ENCODE measurements around the gene ZNF649.
"Not testable (repeated sequence)": the region's sequence is repeated elsewhere in the genome, so short reads cannot be mapped to it uniquely, and the experiment has no call there.

Gene ZNF649

GRCh38 chr19:51904331-51905165 is at the start of gene ZNF649:
ZNF649 (minus strand) TSS chr19:51905017; CDS start chr19:51900107, 4,910 bp downstream.
- Mint-ChIP-seq H3K4me3 (peak within 1 kb of the TSS; percentile 89), H3K36me3 (peaks cover 29% of the 10 kb centered on the region), H3K27ac (peak within 1 kb of the TSS; percentile 97), H3K4me1 (peaks cover 21% of the 10 kb centered on the region), H3K9me3 (peaks cover 19% of the 10 kb centered on the region)
- ATAC-seq: peak; percentile 98
- DNase-seq (ENCODE audit: low spot score in 2 of 2): peak; percentile 65 to 88

GRCh38 chr19:51948975-51949374 is 44.2 kb upstream of the ZNF649 start:
- Mint-ChIP-seq H3K27ac (no peak overlapping the region), H3K4me3 (no peak overlapping the region), H3K9me3 (peaks cover 40% of the 10 kb centered on the region), H3K36me3 (peaks cover 8% of the 10 kb centered on the region), H3K4me1 (no peaks in the 10 kb centered on the region)
- no peak for DNase-seq (ENCODE audit: low spot score in 2 of 2)
- no peak for ATAC-seq

- no peaks in the 10 kb centered on the region for H3K4me1 Mint-ChIP-seq
- ATAC-seq (no peak), DNase-seq (ENCODE audit: low spot score in 2 of 2) (no peak)
- peaks cover 54% of the 10 kb centered on the region for H3K9me3 Mint-ChIP-seq
- H3K4me3 Mint-ChIP-seq: no peak overlapping the region
- H3K27ac Mint-ChIP-seq: no peak overlapping the region
- H3K36me3 Mint-ChIP-seq: peaks cover 32% of the 10 kb centered on the region
Observed at GRCh38 chr19:51946602-51947001, 41.8 kb upstream of the ZNF649 start.

GRCh38 chr19:51944798-51945552 is 40.2 kb upstream of the ZNF649 start:
- no peak for DNase-seq (ENCODE audit: low spot score in 2 of 2)
- Mint-ChIP-seq H3K4me1 (no peaks in the 10 kb centered on the region), H3K9me3 (peaks cover 57% of the 10 kb centered on the region), H3K36me3 (peaks cover 48% of the 10 kb centered on the region), H3K4me3 (no peak overlapping the region), H3K27ac (no peak overlapping the region)
- no peak for ATAC-seq

- Mint-ChIP-seq H3K36me3 (peaks cover 93% of the 10 kb centered on the region), H3K9me3 (peaks cover 43% of the 10 kb centered on the region), H3K4me3 (no peak overlapping the region), H3K27ac (no peak overlapping the region), H3K4me1 (no peaks in the 10 kb centered on the region)
- ATAC-seq (no peak), DNase-seq (ENCODE audit: low spot score in 2 of 2) (no peak)
Observed at GRCh38 chr19:51938936-51939335, 34.1 kb upstream of the ZNF649 start.

GRCh38 chr19:51931921-51932320 is 27.1 kb upstream of the ZNF649 start:
- Mint-ChIP-seq H3K4me3 (no peak overlapping the region), H3K9me3 (peaks cover 30% of the 10 kb centered on the region), H3K27ac (no peak overlapping the region), H3K4me1 (peaks cover 18% of the 10 kb centered on the region), H3K36me3 (peaks cover 73% of the 10 kb centered on the region)
- ATAC-seq (no peak), DNase-seq (ENCODE audit: low spot score in 2 of 2) (no peak)

- Mint-ChIP-seq H3K4me3 (peak overlapping the region; percentile 96), H3K9me3 (peaks cover 28% of the 10 kb centered on the region), H3K4me1 (peaks cover 24% of the 10 kb centered on the region), H3K27ac (peak overlapping the region; percentile 96), H3K36me3 (peaks cover 39% of the 10 kb centered on the region)
- ATAC-seq (no peak), DNase-seq (ENCODE audit: low spot score in 2 of 2) (no peak)
Observed at GRCh38 chr19:51927859-51928258, 23.0 kb upstream of the ZNF649 start.

GRCh38 chr19:51926784-51927741 is 22.2 kb upstream of the ZNF649 start, which contains the start of gene ZNF613:
ZNF613 (plus strand) TSS chr19:51927472; CDS start chr19:51936221, 8,749 bp downstream.
- peak; percentile 68 to 91 for DNase-seq (ENCODE audit: low spot score in 2 of 2)
- peaks cover 24% of the 10 kb centered on the region for H3K4me1 Mint-ChIP-seq
- peak within 1 kb of the TSS; percentile 96 for H3K4me3 Mint-ChIP-seq
- H3K36me3 Mint-ChIP-seq: peaks cover 33% of the 10 kb centered on the region
- H3K9me3 Mint-ChIP-seq: peaks cover 30% of the 10 kb centered on the region
- peak; percentile 95 for ATAC-seq
- peak within 1 kb of the TSS; percentile 96 for H3K27ac Mint-ChIP-seq

GRCh38 chr19:51926426-51926783 is 21.6 kb upstream of the ZNF649 start:
- peaks cover 26% of the 10 kb centered on the region for H3K36me3 Mint-ChIP-seq
- peak overlapping the region; percentile 96 for H3K27ac Mint-ChIP-seq
- no peak for DNase-seq (ENCODE audit: low spot score in 2 of 2)
- H3K9me3 Mint-ChIP-seq: peaks cover 31% of the 10 kb centered on the region
- ATAC-seq: no peak
- peaks cover 24% of the 10 kb centered on the region for H3K4me1 Mint-ChIP-seq
- peak overlapping the region; percentile 96 for H3K4me3 Mint-ChIP-seq

- peaks cover under 1% of the 10 kb centered on the region for H3K36me3 Mint-ChIP-seq
- H3K27ac Mint-ChIP-seq: no peak overlapping the region
- no peak overlapping the region for H3K4me3 Mint-ChIP-seq
- H3K4me1 Mint-ChIP-seq: peaks cover 7% of the 10 kb centered on the region
- DNase-seq (ENCODE audit: low spot score in 2 of 2) (no peak), ATAC-seq (no peak)
- peaks cover 26% of the 10 kb centered on the region for H3K9me3 Mint-ChIP-seq
Observed at GRCh38 chr19:51921949-51922348, 17.1 kb upstream of the ZNF649 start.

- no peak for DNase-seq (ENCODE audit: low spot score in 2 of 2)
- no peak for ATAC-seq
- H3K4me1 Mint-ChIP-seq: no peaks in the 10 kb centered on the region
- H3K9me3 Mint-ChIP-seq: peaks cover 34% of the 10 kb centered on the region
- no peaks in the 10 kb centered on the region for H3K36me3 Mint-ChIP-seq
- H3K27ac Mint-ChIP-seq: no peak overlapping the region
- H3K4me3 Mint-ChIP-seq: no peak overlapping the region
Observed at GRCh38 chr19:51919606-51920005, 14.8 kb upstream of the ZNF649 start.

GRCh38 chr19:51916167-51916566 is 11.3 kb upstream of the ZNF649 start:
- H3K27ac Mint-ChIP-seq: no peak overlapping the region
- H3K4me1 Mint-ChIP-seq: no peaks in the 10 kb centered on the region
- no peaks in the 10 kb centered on the region for H3K36me3 Mint-ChIP-seq
- DNase-seq (ENCODE audit: low spot score in 2 of 2) (no peak), ATAC-seq (no peak)
- H3K9me3 Mint-ChIP-seq: peaks cover 37% of the 10 kb centered on the region
- H3K4me3 Mint-ChIP-seq: no peak overlapping the region

GRCh38 chr19:51915324-51915867 is 10.6 kb upstream of the ZNF649 start:
- ATAC-seq (no peak), DNase-seq (ENCODE audit: low spot score in 2 of 2) (no peak)
- Mint-ChIP-seq H3K9me3 (peaks cover 39% of the 10 kb centered on the region), H3K27ac (no peak overlapping the region), H3K36me3 (no peaks in the 10 kb centered on the region), H3K4me3 (no peak overlapping the region), H3K4me1 (no peaks in the 10 kb centered on the region)

- Mint-ChIP-seq H3K9me3 (peaks cover 28% of the 10 kb centered on the region), H3K4me1 (peaks cover 18% of the 10 kb centered on the region)
- DNase-seq (ENCODE audit: low spot score in 2 of 2); H3K27ac Mint-ChIP-seq; H3K4me3 Mint-ChIP-seq; H3K36me3 Mint-ChIP-seq; ATAC-seq: not testable (repeated sequence)
Observed at GRCh38 chr19:51907981-51908380, 3.2 kb upstream of the ZNF649 start.
